IMR-90 (cell line): ENCODE measurements around the gene RHO. TPM values are rescaled to one million over a fixed set of nuclear protein-coding genes. Genes with fewer than 3 reads are reported as not detected.

ENCODE experiments used
- ATAC-seq: fragments of 200-7000 bp; cut with Tn5 transposase; 2 replicates; pipeline ENCODE4 v1.9.1; 2020; ENCODE audit warnings: low read depth, mild to moderate bottlenecking, moderate library complexity
- BruUV-seq: library from RNA; stranded (reverse); fragments of 400-500 nt; replicated peaks from 2 replicates; lab custom pipeline; 2021; lab: Mats Ljungman, UMichigan
- CTCF ChIA-PET: fragments of 300-600 bp; formaldehyde crosslinking; extraction: SDS; loops from one replicate; lab custom pipeline; 2021; ENCODE audit warnings: antibody characterized with exemption; lab: Yijun Ruan, JAX
- POLR2A ChIA-PET: fragments of 300-600 bp; sonication (Branson Sonifier 250); formaldehyde crosslinking; loops from one replicate; lab custom pipeline; 2022; ENCODE audit warnings: antibody characterized with exemption; ENCODE audit not compliant: unreplicated experiment; lab: Charles Lee
- DNase-seq: peaks from one replicate; pipeline ENCODE4 v3.0.0; 2013
- H2AFZ ChIP-seq: replicated peaks from 2 replicates; pipeline ENCODE3; 2013; ENCODE audit warnings: low read length, mild to moderate bottlenecking; ENCODE audit not compliant: poor library complexity
- H2AK5ac ChIP-seq: 2 replicates; pipeline ENCODE4 v1.6.1; 2013; ENCODE audit warnings: low read depth, low read length, inconsistent platforms
- H2AK9ac ChIP-seq: replicated peaks from 2 replicates; pipeline ENCODE3; 2013; ENCODE audit warnings: mild to moderate bottlenecking, low read depth, low read length, moderate library complexity; ENCODE audit not compliant: poor library complexity
- H2BK120ac ChIP-seq: 2 replicates; pipeline ENCODE4 v1.6.1; 2013; ENCODE audit warnings: low read depth, low read length, inconsistent platforms
- H2BK15ac ChIP-seq: 3 replicates; pipeline ENCODE4 v1.6.1; 2013; ENCODE audit warnings: low read depth, low read length, inconsistent platforms
- H2BK20ac ChIP-seq: 2 replicates; pipeline ENCODE4 v1.6.1; 2013; ENCODE audit warnings: low read depth, mild to moderate bottlenecking, inconsistent platforms, low read length, moderate library complexity
- H2BK5ac ChIP-seq: 2 replicates; pipeline ENCODE4 v1.6.1; 2013; ENCODE audit warnings: mild to moderate bottlenecking, low read depth, low read length, inconsistent platforms; ENCODE audit not compliant: poor library complexity, severe bottlenecking
- H3K14ac ChIP-seq: replicated peaks from 2 replicates; pipeline ENCODE4 v1.6.1; 2013; ENCODE audit warnings: low read depth, low read length, inconsistent platforms
- H3K18ac ChIP-seq: 2 replicates; pipeline ENCODE4 v1.6.1; 2013; ENCODE audit warnings: low read depth, low read length, control low read depth
- H3K23ac ChIP-seq: 2 replicates; pipeline ENCODE4 v1.6.1; 2013; ENCODE audit warnings: low read depth, low read length, inconsistent platforms
- H3K27ac ChIP-seq: 2 replicates; pipeline ENCODE4 v1.5.1; 2013; ENCODE audit warnings: mild to moderate bottlenecking, control low read depth, low read length; ENCODE audit not compliant: insufficient read depth
- H3K27me3 ChIP-seq: 2 replicates; pipeline ENCODE4 v1.6.1; 2013; ENCODE audit warnings: low read length; ENCODE audit not compliant: control insufficient read depth, insufficient read depth
- H3K36me3 ChIP-seq: 2 replicates; pipeline ENCODE4 v1.6.1; 2013; ENCODE audit warnings: low read length, mixed read lengths; ENCODE audit not compliant: control insufficient read depth, insufficient read depth
- H3K4ac ChIP-seq: 2 replicates; pipeline ENCODE4 v1.6.1; 2013; ENCODE audit warnings: low read depth, low read length, inconsistent platforms
- H3K4me1 ChIP-seq: 2 replicates; pipeline ENCODE4 v1.6.1; 2013; ENCODE audit warnings: low read length, mixed read lengths; ENCODE audit not compliant: control insufficient read depth, insufficient read depth
- H3K4me2 ChIP-seq: 2 replicates; pipeline ENCODE4 v1.6.1; 2013; ENCODE audit warnings: low read depth, mild to moderate bottlenecking, control low read depth, low read length, moderate library complexity
- H3K4me3 ChIP-seq: 2 replicates; pipeline ENCODE4 v1.5.1; 2013; ENCODE audit warnings: low read depth, mild to moderate bottlenecking, control low read depth, low read length, moderate library complexity; ENCODE audit not compliant: insufficient read depth
- H3K56ac ChIP-seq: 2 replicates; pipeline ENCODE4 v1.6.1; 2013; ENCODE audit warnings: low read length, inconsistent platforms; ENCODE audit not compliant: insufficient read depth; ENCODE audit errors: extremely low read depth
- H3K79me1 ChIP-seq, 2 experiments: 2 replicates each; pipeline ENCODE4 v1.6.1; 2013; ENCODE audit warnings: low read length in 2 of 2, inconsistent platforms in 1 of 2, low read depth in 1 of 2
- H3K9ac ChIP-seq: 2 replicates; pipeline ENCODE4 v1.6.1; 2013; ENCODE audit warnings: low read depth, low read length, control low read depth
- H3K9me1 ChIP-seq: 2 replicates; pipeline ENCODE4 v1.6.1; 2013; ENCODE audit warnings: low read length, inconsistent platforms; ENCODE audit not compliant: insufficient read depth
- H3K9me3 ChIP-seq: 2 replicates; pipeline ENCODE4 v1.6.1; 2013; ENCODE audit warnings: low read length; ENCODE audit not compliant: control insufficient read depth, insufficient read depth
- H4K20me1 ChIP-seq: 2 replicates; pipeline ENCODE4 v1.6.1; 2013; ENCODE audit warnings: low read length, inconsistent platforms; ENCODE audit not compliant: insufficient read depth
- H4K5ac ChIP-seq: 2 replicates; pipeline ENCODE4 v1.6.1; 2013; ENCODE audit warnings: mild to moderate bottlenecking, low read depth, low read length, control low read depth
- H4K8ac ChIP-seq, 2 experiments: 2 replicates each; pipeline ENCODE4 v1.6.1; 2013; ENCODE audit warnings: low read depth in 2 of 2, low read length in 2 of 2, control low read depth in 1 of 2, inconsistent platforms in 1 of 2
- H4K91ac ChIP-seq: 2 replicates; pipeline ENCODE4 v1.6.1; 2013; ENCODE audit warnings: low read depth, low read length, inconsistent platforms; ENCODE audit not compliant: insufficient read depth
- BHLHE40 ChIP-seq: fragments of 150-350 bp; IDR thresholded peaks from 2 replicates; pipeline ENCODE4 v1.6.1; 2016; ENCODE audit warnings: mild to moderate bottlenecking, low read depth, low read length
- CEBPB ChIP-seq: IDR thresholded peaks from 2 replicates; pipeline ENCODE4 v1.6.1; 2012; ENCODE audit warnings: low read depth, low read length, improper control_type of control experiment
- CHD1 ChIP-seq: IDR thresholded peaks from 2 replicates; pipeline ENCODE4 v1.6.1; 2012; ENCODE audit warnings: low read depth, low read length, improper control_type of control experiment
- CTCF ChIP-seq: conservative IDR thresholded peaks from 2 replicates; pipeline ENCODE4 v1.5.1; 2012; ENCODE audit warnings: mild to moderate bottlenecking, low read depth, low read length, improper control_type of control experiment
- ELK1 ChIP-seq: fragments of 150-350 bp; IDR thresholded peaks from 2 replicates; pipeline ENCODE4 v1.6.1; 2016; ENCODE audit warnings: low read depth, mild to moderate bottlenecking, low read length, moderate library complexity, borderline replicate concordance
- MAFK ChIP-seq: IDR thresholded peaks from 2 replicates; pipeline ENCODE4 v1.6.1; 2012; ENCODE audit warnings: low read depth, low read length, improper control_type of control experiment
- MAZ ChIP-seq: IDR thresholded peaks from 2 replicates; pipeline ENCODE4 v1.6.1; 2012; ENCODE audit warnings: low read depth, mild to moderate bottlenecking, low read length, improper control_type of control experiment, moderate library complexity, borderline replicate concordance
- MXI1 ChIP-seq: IDR thresholded peaks from 2 replicates; pipeline ENCODE4 v1.6.1; 2012; ENCODE audit warnings: low read depth, mild to moderate bottlenecking, low read length, moderate library complexity, borderline replicate concordance
- NFE2L2 ChIP-seq: fragments of 150-350 bp; IDR thresholded peaks from 2 replicates; pipeline ENCODE4 v1.6.1; 2016; ENCODE audit warnings: low read depth, mild to moderate bottlenecking, low read length
- POLR2A ChIP-seq: IDR thresholded peaks from 2 replicates; pipeline ENCODE4 v1.6.1; 2012; ENCODE audit warnings: mild to moderate bottlenecking, low read depth, low read length
- RAD21 ChIP-seq: IDR thresholded peaks from 2 replicates; pipeline ENCODE4 v1.6.1; 2012; ENCODE audit warnings: low read length, improper control_type of control experiment
- RCOR1 ChIP-seq: IDR thresholded peaks from 2 replicates; pipeline ENCODE4 v1.6.1; 2012; ENCODE audit warnings: mild to moderate bottlenecking, low read length, improper control_type of control experiment; ENCODE audit not compliant: insufficient replicate concordance
- SMC3 ChIP-seq: fragments of 150-350 bp; IDR thresholded peaks from 2 replicates; pipeline ENCODE4 v1.6.1; 2016; ENCODE audit warnings: low read depth, mild to moderate bottlenecking, antibody characterized with exemption, low read length, moderate library complexity
- USF2 ChIP-seq: fragments of 150-350 bp; IDR thresholded peaks from 2 replicates; pipeline ENCODE4 v1.6.1; 2017; ENCODE audit warnings: mild to moderate bottlenecking, antibody characterized with exemption, low read length, low read depth
- WGBS, 2 experiments: methylation state at CpG; one replicate each; pipeline versions ENCODE4 v1.1.5 to v1.1.7; 2013; ENCODE audit warnings: missing lambda C conversion rate in 2 of 2; ENCODE audit not compliant: insufficient read length in 1 of 2; ENCODE audit errors: extremely low coverage in 2 of 2; 5-methylcytosine and 5-hydroxymethylcytosine counted together
- dilution Hi-C: fragments of 300-500 bp; cut with HindIII; formaldehyde crosslinking; loops from one replicate; pipeline ENCODE4 v1.14.3; 2018; ENCODE audit warnings: low sequenced_read_pairs; ENCODE audit not compliant: unreplicated experiment
- in situ Hi-C: fragments of 300-500 bp; cut with MboI; formaldehyde crosslinking; loops from 3 replicates; pipeline ENCODE4 v1.14.3; 2019; ENCODE audit warnings: low sequenced_read_pairs, inconsistent platforms, mixed read lengths
- intact Hi-C: fragments of 100-400 bp; cut with micrococcal nuclease; formaldehyde crosslinking; loops from 2 replicates; pipeline ENCODE4 v1.10.0; 2022
- polyA plus RNA-seq, 3 experiments: library from polyadenylated mRNA; depleted of rRNA; stranded (reverse); fragments of >200 nt; gene quantifications; 2 replicates each; pipeline ENCODE4 v1.2.3, GENCODE V29; 2012; ENCODE audit warnings: low replicate concordance in 1 of 3
- total RNA-seq: library from RNA; depleted of rRNA; stranded (reverse); fragments of >200 nt; gene quantifications from 2 replicates; pipeline ENCODE4 v1.2.3, GENCODE V29; 2012

Gene RHO
- total and polyA plus RNA-seq, 2 of the 4 experiments (the other 2 are of a cell fraction) = not detected

- TF ChIP-seq ELK1 (no peak), BHLHE40 (no peak)
Measured at GRCh38 chr3:129555616-129556357, 27.3 kb downstream of the RHO start (continued).

GRCh38 chr3:129556358-129556695 is 27.9 kb downstream of the RHO start:
- peaks cover 29% of the 10 kb centered on the region for H3K36me3 ChIP-seq
- H3K4me2 ChIP-seq = no peak overlapping the region
- no peak overlapping the region for H3K9ac ChIP-seq

More at GRCh38 chr3:129556358-129556695, 27.9 kb downstream of the RHO start:
- no peak overlapping the region for H4K5ac ChIP-seq
- no peak overlapping the region for H2AK5ac ChIP-seq
- H2BK5ac ChIP-seq = no peak overlapping the region
- no peaks in the 10 kb centered on the region for H3K27me3 ChIP-seq
- H3K4me1 ChIP-seq = peaks cover 32% of the 10 kb centered on the region
- ATAC-seq (no peak), DNase-seq (no peak)
- no peak overlapping the region for H3K56ac ChIP-seq
- no peak overlapping the region for H4K91ac ChIP-seq
- TF ChIP-seq MAFK (no peak), CTCF (no peak), POLR2A (no peak), SMC3 (no peak), MAZ (no peak), NFE2L2 (no peak), MXI1 (no peak), BHLHE40 (no peak), RCOR1 (no peak), RAD21 (no peak), CHD1 (no peak), CEBPB (no peak), USF2 (no peak)
- no peak overlapping the region for H3K18ac ChIP-seq
- WGBS, 2 experiments = 98% methylated on average over 7 of the region's 15 CpGs; no CpG with 5 or more reads in 1 of the 2 experiments
- no peak overlapping the region for H2BK15ac ChIP-seq
- ChIA-PET POLR2A (no interaction called here), CTCF (no interaction called here)
- H3K4me3 ChIP-seq = no peak overlapping the region
- peak overlapping the region; percentile 59 for H2AFZ ChIP-seq
- no peak overlapping the region for H4K8ac ChIP-seq
- no peak overlapping the region for H2AK9ac ChIP-seq
- peaks cover 16% of the 10 kb centered on the region for H3K9me1 ChIP-seq
- no peak overlapping the region for H2BK120ac ChIP-seq
- no peak overlapping the region for H3K23ac ChIP-seq
- no peaks in the 10 kb centered on the region for H3K9me3 ChIP-seq
- H3K4ac ChIP-seq = no peak overlapping the region
- in situ Hi-C loops (no loop called here), intact Hi-C loops (no loop called here), dilution Hi-C loops (no loop called here)
- H4K20me1 ChIP-seq = no peaks in the 10 kb centered on the region
- H2BK20ac ChIP-seq = no peak overlapping the region
- BruUV-seq = no TSS peak
- H3K79me1 ChIP-seq = peaks cover 13 to 34% of the 10 kb centered on the region in 2 experiments; a peak in 3 of 4 replicates
- H3K14ac ChIP-seq = no peak overlapping the region
- no peak overlapping the region for H3K27ac ChIP-seq
